Osteoblast (primary cell): ENCODE data around the gene METTL22. TPM values are rescaled to one million over a fixed set of nuclear protein-coding genes. Genes with fewer than 3 reads are reported as not detected.

Experiments
- DNase-seq: peaks from one replicate; pipeline ENCODE4 v3.0.0; 2011; ENCODE audit warnings: low spot score, mixed read lengths; ENCODE audit not compliant: insufficient read length; ENCODE audit errors: missing footprints
- H2AFZ ChIP-seq: 2 replicates; pipeline ENCODE4 v1.6.0; 2011; ENCODE audit warnings: mild to moderate bottlenecking, low read length
- H3K27ac ChIP-seq: 2 replicates; pipeline ENCODE4 v1.5.1; 2011; ENCODE audit warnings: mild to moderate bottlenecking, low read depth, low read length, moderate library complexity
- H3K27me3 ChIP-seq: 2 replicates; pipeline ENCODE4 v1.6.0; 2012; ENCODE audit warnings: mild to moderate bottlenecking, control low read depth, inconsistent platforms, low read length, moderate library complexity; ENCODE audit not compliant: insufficient read depth
- H3K36me3 ChIP-seq: 2 replicates; pipeline ENCODE4 v1.5.1; 2011; ENCODE audit warnings: mild to moderate bottlenecking, low read length, control low read depth, moderate library complexity; ENCODE audit not compliant: insufficient read depth
- H3K4me1 ChIP-seq: 2 replicates; pipeline ENCODE4 v1.5.1; 2011; ENCODE audit warnings: mild to moderate bottlenecking, low read length, control low read depth, moderate library complexity; ENCODE audit not compliant: insufficient read depth
- H3K4me2 ChIP-seq: 2 replicates; pipeline ENCODE4 v1.6.0; 2011; ENCODE audit warnings: mild to moderate bottlenecking, low read length; ENCODE audit not compliant: insufficient read depth
- H3K4me3 ChIP-seq: fragments of 200-600 bp; sonication (generic); 3 replicates; pipeline ENCODE4 v1.5.1; 2012; ENCODE audit warnings: mild to moderate bottlenecking, low read length, inconsistent platforms; ENCODE audit not compliant: insufficient read depth
- H3K79me2 ChIP-seq: 2 replicates; pipeline ENCODE4 v1.6.0; 2012; ENCODE audit warnings: mild to moderate bottlenecking, low read length, control low read depth, inconsistent platforms; ENCODE audit not compliant: insufficient read depth
- H3K9me3 ChIP-seq: 2 replicates; pipeline ENCODE4 v1.5.1; 2011; ENCODE audit warnings: low read depth, low read length, control low read depth
- H4K20me1 ChIP-seq: 2 replicates; pipeline ENCODE4 v1.6.0; 2012; ENCODE audit warnings: mild to moderate bottlenecking, low read length, control low read depth; ENCODE audit not compliant: insufficient read depth
- CTCF ChIP-seq: IDR thresholded peaks from 2 replicates; pipeline ENCODE4 v1.5.1; 2011; ENCODE audit warnings: mild to moderate bottlenecking, low read depth, low read length, moderate library complexity; ENCODE audit errors: extremely low read depth
- small RNA-seq: library from RNA; depleted of rRNA; stranded (forward); fragments of <200 nt; gene quantifications from one replicate; pipeline ENCODE3, GENCODE V24; 2012
- total RNA-seq: library from RNA; depleted of rRNA; stranded (reverse); fragments of >200 nt; gene quantifications from 2 replicates; pipeline ENCODE4 v1.2.3, GENCODE V29; 2012

The METTL22 gene
- total RNA-seq, 1 donor = 46.0 TPM

GRCh38 chr16:8696880-8697279 lies 75.4 kb downstream of the METTL22 start:
- no peaks in the 10 kb centered on the region for H3K27me3 ChIP-seq
- H3K9me3 ChIP-seq = no peaks in the 10 kb centered on the region
- no peaks in the 10 kb centered on the region for H3K4me1 ChIP-seq
- H3K4me2 ChIP-seq = no peak overlapping the region
- no peaks in the 10 kb centered on the region for H3K36me3 ChIP-seq
- no peak overlapping the region for H3K27ac ChIP-seq
- DNase-seq = no peak
- H3K4me3 ChIP-seq = no peak overlapping the region
- TF ChIP-seq CTCF = no peak
- no peaks in the 10 kb centered on the region for H4K20me1 ChIP-seq
- H3K79me2 ChIP-seq = no peaks in the 10 kb centered on the region
- no peak overlapping the region for H2AFZ ChIP-seq

GRCh38 chr16:8697965-8698364 lies 76.5 kb downstream of the METTL22 start:
- no peaks in the 10 kb centered on the region for H4K20me1 ChIP-seq
- H3K4me3 ChIP-seq = no peak overlapping the region
- H2AFZ ChIP-seq = no peak overlapping the region
- no peaks in the 10 kb centered on the region for H3K79me2 ChIP-seq
- no peak overlapping the region for H3K4me2 ChIP-seq
- no peaks in the 10 kb centered on the region for H3K4me1 ChIP-seq
- no peaks in the 10 kb centered on the region for H3K36me3 ChIP-seq
- no peak overlapping the region for H3K27ac ChIP-seq
- DNase-seq = no peak
- H3K9me3 ChIP-seq = no peaks in the 10 kb centered on the region
- no peaks in the 10 kb centered on the region for H3K27me3 ChIP-seq
- TF ChIP-seq CTCF = no peak

Small RNA genes lying within 50 kb of the gene (small RNA-seq; reads per million reads assigned to genes)
- not detected for gene RN7SL743P

Other genes starting within 250 kb of the METTL22 start
- gene TMEM114, start 31.2 kb upstream of the METTL22 start, total RNA-seq = not detected in 2 replicates
- 5.9 and 6.5 TPM in 2 replicates for gene ABAT, start 52.9 kb downstream of the METTL22 start, total RNA-seq
- 3.5 and 4.0 TPM in 2 replicates for gene TMEM186, start 175.9 kb downstream of the METTL22 start, total RNA-seq
- 39.5 and 42.7 TPM in 2 replicates for gene PMM2, start 176.1 kb downstream of the METTL22 start, total RNA-seq
- 92.6 and 107 TPM in 2 replicates for gene CARHSP1, start 247.3 kb downstream of the METTL22 start, total RNA-seq